HG03558 (cell line): ENCODE results near the gene TGFA.

ENCODE experiments used
- ATAC-seq: cut with Tn5 transposase; IDR thresholded peaks from one replicate; pipeline ENCODE4 v1.9.1; 2021; ENCODE audit warnings: moderate number of reproducible peaks; ENCODE audit not compliant: unreplicated experiment; ENCODE audit errors: extremely low read depth

Gene TGFA

GRCh38 chr2:70435138-70435537 is 118.5 kb downstream of the TGFA start:
- no peak for ATAC-seq

GRCh38 chr2:70433315-70433714 is 120.3 kb downstream of the TGFA start:
- ATAC-seq: no peak

- no peak for ATAC-seq
These were observed 121.8 kb downstream of the TGFA start for GRCh38 chr2:70431716-70432347.

- no peak for ATAC-seq
These were observed 127.3 kb downstream of the TGFA start for GRCh38 chr2:70426341-70426740.

- no peak for ATAC-seq
These were observed 127.8 kb downstream of the TGFA start for GRCh38 chr2:70425682-70426301.

- ATAC-seq: no peak
These were observed 132.9 kb downstream of the TGFA start for GRCh38 chr2:70420740-70421139.

GRCh38 chr2:70420143-70420542 is 133.5 kb downstream of the TGFA start:
- ATAC-seq: no peak

GRCh38 chr2:70418514-70418913 is 135.1 kb downstream of the TGFA start:
- no peak for ATAC-seq

GRCh38 chr2:70417011-70417410 is 136.6 kb downstream of the TGFA start:
- ATAC-seq: no peak

- ATAC-seq: no peak
These were observed 141.1 kb downstream of the TGFA start for GRCh38 chr2:70412294-70413070.

GRCh38 chr2:70411483-70412125 is 142.0 kb downstream of the TGFA start:
- no peak for ATAC-seq

GRCh38 chr2:70403267-70404053 is 150.2 kb downstream of the TGFA start:
- no peak for ATAC-seq

GRCh38 chr2:70400539-70400938 is 153.1 kb downstream of the TGFA start:
- ATAC-seq: no peak

- ATAC-seq: no peak
These were observed 154.6 kb downstream of the TGFA start for GRCh38 chr2:70399046-70399445.
